ENCODE data around the gene VCAM1.
"Not testable (repeated sequence)": the region's sequence is repeated elsewhere in the genome, so short reads cannot be mapped to it uniquely, and the experiment has no call there.

The VCAM1 gene

DNA sequence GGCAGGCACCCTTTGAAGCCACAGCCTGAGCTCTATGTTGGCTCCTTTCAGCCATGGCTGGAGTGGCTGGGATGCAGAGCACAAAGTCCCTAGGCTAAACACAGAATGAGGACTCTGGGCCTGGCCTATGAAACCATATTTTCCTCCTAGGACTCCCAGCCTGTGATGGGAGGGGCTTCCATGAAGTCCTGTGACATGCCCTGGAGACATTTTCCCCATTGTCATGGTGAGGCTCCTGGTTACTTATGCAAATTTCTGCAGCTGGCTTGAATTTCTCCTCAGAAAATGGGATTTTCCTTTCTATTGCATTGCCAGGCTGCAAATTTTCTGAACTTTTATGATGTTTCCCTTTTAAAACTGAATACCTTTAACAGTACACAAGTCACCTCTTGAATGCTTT, 61.3 kb downstream of the VCAM1 start:
- no peaks in the 10 kb centered on the region for H3K27me3 ChIP-seq (replicated peaks; ENCODE audit: control insufficient read depth, insufficient read depth, low read length)
- peaks cover 11% of the 10 kb centered on the region for H3K9me3 ChIP-seq (ENCODE audit: control insufficient read depth, low read length)
- DNase-seq (ENCODE audit: low read depth): no peak
- no peaks in the 10 kb centered on the region for H3K4me1 ChIP-seq (ENCODE audit: control insufficient read depth, insufficient read depth, low read length)
- H3K9ac ChIP-seq (ENCODE audit: low read length): no peak overlapping the region
- no peaks in the 10 kb centered on the region for H3K36me3 ChIP-seq (ENCODE audit: control insufficient read depth, insufficient read depth, low read length, severe bottlenecking)
- no peak overlapping the region for H3K4me3 ChIP-seq (ENCODE audit: low read length)

DNA sequence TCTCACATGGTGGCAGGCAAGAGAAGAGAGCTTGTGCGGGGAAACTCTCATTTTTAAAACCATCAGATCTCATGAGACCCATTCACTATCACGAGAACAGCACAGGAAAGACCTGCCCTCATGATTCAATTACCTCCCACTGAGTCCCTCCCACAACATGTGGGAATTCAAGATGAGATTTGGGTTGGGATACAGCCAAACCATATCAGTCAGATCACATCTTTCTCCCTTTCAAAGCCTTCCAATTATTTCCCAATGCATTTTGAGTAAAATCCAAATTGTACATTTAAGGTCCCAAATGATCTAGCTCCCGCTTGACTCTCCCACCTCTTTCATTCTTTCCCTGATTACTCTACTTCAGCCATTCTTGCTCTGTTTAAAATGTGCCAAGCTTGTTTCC, 62.2 kb downstream of the VCAM1 start:
- not testable (repeated sequence) for H3K27me3 ChIP-seq (replicated peaks; ENCODE audit: control insufficient read depth, insufficient read depth, low read length); H3K4me3 ChIP-seq (ENCODE audit: low read length); H3K36me3 ChIP-seq (ENCODE audit: control insufficient read depth, insufficient read depth, low read length, severe bottlenecking); H3K9ac ChIP-seq (ENCODE audit: low read length); H3K4me1 ChIP-seq (ENCODE audit: control insufficient read depth, insufficient read depth, low read length); DNase-seq (ENCODE audit: low read depth)
- peaks cover 11% of the 10 kb centered on the region for H3K9me3 ChIP-seq (ENCODE audit: control insufficient read depth, low read length)

DNA sequence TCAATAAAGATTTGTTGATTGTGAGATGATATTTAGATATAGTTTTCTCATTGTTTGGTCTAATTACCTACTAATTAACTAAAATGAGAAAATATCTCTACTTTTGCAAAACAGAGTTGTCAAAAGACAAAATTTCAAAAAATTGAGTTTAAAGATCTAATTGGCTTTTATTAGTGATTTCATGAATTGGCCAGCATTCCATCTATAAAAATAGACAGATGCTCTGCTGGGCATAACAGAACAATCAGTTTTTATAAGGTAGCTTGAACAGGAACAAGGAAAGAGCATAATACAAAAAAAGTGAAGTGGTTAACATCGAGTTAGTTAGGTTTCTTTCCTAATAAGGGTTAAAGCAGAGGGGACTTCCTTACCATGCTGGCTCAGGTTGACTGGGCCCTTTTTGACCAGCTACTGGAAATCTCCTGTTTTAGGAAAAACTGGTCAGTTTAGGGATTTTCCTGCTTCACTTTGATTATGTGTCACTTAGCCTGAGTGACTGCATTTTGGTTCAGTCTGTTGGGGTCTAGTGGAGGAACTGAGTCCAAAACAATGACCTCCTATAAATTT, 63.0 kb downstream of the VCAM1 start:
- Histone ChIP-seq H3K36me3 (ENCODE audit: control insufficient read depth, insufficient read depth, low read length, severe bottlenecking) (no peaks in the 10 kb centered on the region), H3K4me1 (ENCODE audit: control insufficient read depth, insufficient read depth, low read length) (no peaks in the 10 kb centered on the region), H3K9ac (ENCODE audit: low read length) (no peak overlapping the region), H3K27me3 (replicated peaks; ENCODE audit: control insufficient read depth, insufficient read depth, low read length) (no peaks in the 10 kb centered on the region), H3K4me3 (ENCODE audit: low read length) (no peak overlapping the region), H3K9me3 (ENCODE audit: control insufficient read depth, low read length) (peaks cover 11% of the 10 kb centered on the region)
- no peak for DNase-seq (ENCODE audit: low read depth)

DNA sequence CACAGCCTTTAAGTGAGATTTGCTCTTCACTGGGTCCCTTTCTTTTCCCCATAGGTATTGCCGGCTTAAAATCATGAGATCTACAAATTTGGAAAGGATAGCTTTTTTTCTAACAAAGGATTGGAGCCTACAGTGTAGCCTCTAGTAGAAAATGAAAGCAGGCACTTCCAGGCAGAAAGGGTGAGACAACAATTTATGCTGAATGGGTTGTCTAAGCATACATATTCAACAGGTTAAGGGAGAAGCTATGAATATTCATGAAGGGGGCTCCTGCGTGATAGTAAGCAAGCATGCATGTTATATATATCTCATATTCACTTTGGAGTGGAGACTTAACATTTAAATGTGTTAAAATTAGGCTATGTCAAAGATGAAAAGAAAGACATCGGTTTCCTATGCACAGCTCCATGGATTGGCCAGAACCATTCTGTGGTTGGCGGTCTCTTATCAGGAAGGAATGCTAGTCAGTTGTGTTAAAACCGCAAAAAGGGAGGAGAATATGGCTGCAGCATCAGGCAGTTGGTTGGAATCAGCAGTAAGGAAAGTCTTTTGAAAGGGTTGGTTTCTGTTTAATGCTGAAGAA, 66.0 kb downstream of the VCAM1 start:
- no peak for DNase-seq (ENCODE audit: low read depth)
- Histone ChIP-seq H3K4me1 (ENCODE audit: control insufficient read depth, insufficient read depth, low read length) (no peaks in the 10 kb centered on the region), H3K4me3 (ENCODE audit: low read length) (no peak overlapping the region), H3K9ac (ENCODE audit: low read length) (no peak overlapping the region), H3K36me3 (ENCODE audit: control insufficient read depth, insufficient read depth, low read length, severe bottlenecking) (no peaks in the 10 kb centered on the region), H3K9me3 (ENCODE audit: control insufficient read depth, low read length) (peaks cover 11% of the 10 kb centered on the region), H3K27me3 (replicated peaks; ENCODE audit: control insufficient read depth, insufficient read depth, low read length) (no peaks in the 10 kb centered on the region)

DNA sequence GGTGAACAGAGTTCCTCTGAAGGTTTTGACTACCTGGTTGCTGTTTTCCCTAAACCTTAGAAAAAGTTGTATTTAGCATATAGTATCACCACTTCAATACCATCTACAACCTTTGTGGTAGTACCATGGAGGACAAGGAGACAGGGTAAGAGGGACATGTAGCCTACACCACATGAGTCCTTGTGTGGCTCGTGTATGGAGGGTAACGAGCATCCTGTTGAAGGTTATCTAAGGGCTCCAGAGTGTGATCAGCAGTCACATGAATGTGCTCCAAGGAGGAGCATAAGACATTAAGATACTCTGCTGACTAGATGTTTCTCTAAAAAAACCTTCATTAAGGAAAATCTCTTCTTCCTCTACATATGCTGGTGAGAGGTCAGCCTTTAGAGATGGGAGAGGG, 67.3 kb downstream of the VCAM1 start:
- Histone ChIP-seq H3K27me3 (replicated peaks; ENCODE audit: control insufficient read depth, insufficient read depth, low read length) (no peaks in the 10 kb centered on the region), H3K4me1 (ENCODE audit: control insufficient read depth, insufficient read depth, low read length) (no peaks in the 10 kb centered on the region), H3K9ac (ENCODE audit: low read length) (no peak overlapping the region), H3K4me3 (ENCODE audit: low read length) (no peak overlapping the region), H3K9me3 (ENCODE audit: control insufficient read depth, low read length) (no peaks in the 10 kb centered on the region), H3K36me3 (ENCODE audit: control insufficient read depth, insufficient read depth, low read length, severe bottlenecking) (no peaks in the 10 kb centered on the region)
- no peak for DNase-seq (ENCODE audit: low read depth)
